NT2/D1 (cell line): ENCODE data around the gene CDK2AP2.

ENCODE experiments used
- SUZ12 ChIP-seq: IDR thresholded peaks from 2 replicates; pipeline ENCODE4 v1.6.1; 2011; ENCODE audit not compliant: insufficient read length, insufficient read depth; ENCODE audit errors: extremely low read depth
- YY1 ChIP-seq: IDR thresholded peaks from 2 replicates; pipeline ENCODE4 v1.6.1; 2011; ENCODE audit not compliant: insufficient read length, insufficient read depth
- ZNF274 ChIP-seq: IDR thresholded peaks from 2 replicates; pipeline ENCODE4 v1.6.1; 2011; ENCODE audit warnings: mild to moderate bottlenecking, low read depth, low read length

DNA sequence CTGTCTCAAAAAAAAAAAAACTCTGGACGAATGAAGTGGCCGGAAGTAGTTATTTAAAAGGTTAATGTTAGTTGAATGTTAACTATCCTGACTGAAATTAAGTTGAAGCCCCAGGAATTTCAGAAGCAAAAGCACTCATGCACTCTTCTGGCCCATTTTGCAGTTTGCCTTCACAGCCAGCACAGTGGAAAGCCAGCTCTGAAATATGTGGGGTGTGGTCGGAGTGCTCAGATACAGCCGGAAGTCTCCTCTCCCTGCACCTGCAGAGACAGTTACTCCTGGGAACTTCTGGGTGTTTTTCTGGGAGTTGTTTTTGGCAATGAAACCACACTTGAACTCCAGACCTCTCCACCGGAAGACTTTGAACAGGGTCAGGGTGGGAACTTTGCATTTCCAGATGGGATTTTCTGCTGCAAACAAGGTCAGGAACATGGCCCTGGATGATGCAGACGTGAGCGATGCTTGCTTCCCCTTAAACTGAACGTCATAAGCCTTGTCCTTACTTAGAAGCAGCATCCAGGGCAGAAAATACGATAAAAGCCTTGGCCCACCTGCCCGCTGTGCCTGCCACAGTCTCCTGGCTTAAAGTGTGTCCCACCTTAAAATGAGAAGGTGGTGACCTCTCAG lies 36.8 kb upstream of the CDK2AP2 start:
- no peak for TF ChIP-seq YY1
- no peak for TF ChIP-seq ZNF274
- no peak for TF ChIP-seq SUZ12
